Stimulated activated CD4-positive, alpha-beta T cell treated with anti-CD3 and anti-CD28 coated beads, Interleukin-2, amount 100 ng/mL, for 4 hours (primary cell): ENCODE data around the gene ZNF750.

Experiments used
- DNase-seq: peaks from one replicate; pipeline ENCODE4 v3.0.0-alpha.2; 2020; ENCODE audit warnings: low read depth

The ZNF750 gene

DNA sequence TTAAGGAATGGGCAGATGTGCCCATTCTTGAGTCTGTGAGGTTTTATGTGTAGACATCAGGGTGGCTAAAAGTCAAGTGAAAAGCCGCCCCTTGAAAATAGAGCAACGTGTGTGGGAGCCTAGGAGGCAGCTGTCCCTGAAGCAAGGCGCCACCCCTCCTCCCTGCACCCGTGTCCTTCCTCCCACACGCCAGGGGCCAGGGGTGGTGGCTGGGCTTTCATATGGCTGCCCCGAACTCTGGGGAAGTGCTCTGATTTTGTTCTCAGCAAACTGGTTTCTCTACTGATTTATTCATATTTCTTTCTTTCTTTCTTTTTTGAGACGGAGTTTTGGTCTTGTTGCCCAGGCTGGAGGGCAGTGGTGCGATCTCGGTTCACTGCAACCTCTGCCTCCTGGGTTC lies 4.7 kb downstream of the ZNF750 start:
- no peak for DNase-seq

DNA sequence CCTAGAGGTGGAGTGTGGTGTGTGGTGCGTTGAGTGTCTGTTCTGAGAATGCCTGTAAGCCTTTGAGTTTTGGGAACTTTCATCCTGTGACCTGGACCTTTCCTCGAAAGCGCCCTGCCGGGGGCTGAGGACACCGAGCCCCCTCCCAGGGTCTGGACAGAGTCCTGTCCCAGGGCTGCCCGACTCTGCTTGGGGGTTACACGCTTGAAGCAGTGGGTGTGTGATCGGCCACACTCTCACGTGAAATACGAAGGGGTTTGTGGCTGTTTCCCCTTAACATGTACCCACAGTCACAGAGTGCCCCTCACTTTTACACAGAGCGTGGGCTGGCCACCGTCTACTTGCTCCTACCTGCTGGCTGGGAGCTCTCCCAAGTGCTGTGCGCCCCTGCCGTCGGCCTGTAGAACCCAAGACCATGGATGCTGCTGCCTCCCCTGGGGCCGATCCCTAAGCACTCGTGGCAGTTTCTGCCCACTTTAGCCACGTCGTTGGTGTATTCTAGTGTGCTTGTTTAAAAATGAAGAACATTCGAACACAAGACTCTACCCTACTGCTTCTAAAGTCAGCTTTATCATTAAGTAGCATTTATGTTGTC lies 6.8 kb downstream of the ZNF750 start:
- DNase-seq: no peak

DNA sequence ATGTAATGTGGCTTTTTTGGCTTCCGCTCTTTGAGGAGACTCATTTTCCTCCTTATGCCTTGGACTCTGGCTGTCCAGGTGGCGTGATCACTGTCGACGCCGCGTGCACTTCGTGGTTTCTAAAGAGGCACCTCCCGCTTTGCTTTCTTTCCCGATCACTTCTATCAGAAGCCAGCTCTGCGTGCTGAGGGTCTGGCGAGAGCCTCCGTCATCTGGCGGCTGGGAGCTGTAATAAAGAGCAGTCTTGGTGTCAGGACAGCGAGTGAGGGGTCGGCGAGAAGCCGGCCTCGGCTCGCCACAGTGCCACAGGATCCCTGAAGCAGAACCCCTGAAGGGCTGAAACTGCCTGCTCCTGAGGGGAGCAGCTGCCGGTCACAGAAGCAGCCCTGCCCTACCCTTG lies 7.4 kb downstream of the ZNF750 start:
- no peak for DNase-seq

DNA sequence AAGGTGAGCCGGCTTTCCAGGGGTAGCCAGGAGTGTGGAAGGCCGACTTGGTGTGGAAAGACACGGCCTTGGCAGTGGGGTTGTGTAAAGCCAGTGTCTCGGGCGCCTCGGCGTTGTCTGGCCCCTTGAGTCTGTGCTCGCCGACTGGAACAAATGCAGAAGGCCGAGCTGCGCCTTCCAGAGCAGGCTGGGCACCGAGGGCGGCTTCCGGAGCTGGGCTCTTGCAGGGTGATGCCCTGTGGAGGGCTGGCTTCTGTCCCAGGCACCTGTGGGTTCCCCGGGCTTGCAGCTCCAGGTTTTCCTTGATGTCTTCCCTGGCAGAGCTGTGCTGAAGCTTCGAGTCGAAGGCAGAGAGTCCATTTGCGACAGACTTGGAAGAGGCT lies 8.0 kb downstream of the ZNF750 start:
- DNase-seq: no peak

DNA sequence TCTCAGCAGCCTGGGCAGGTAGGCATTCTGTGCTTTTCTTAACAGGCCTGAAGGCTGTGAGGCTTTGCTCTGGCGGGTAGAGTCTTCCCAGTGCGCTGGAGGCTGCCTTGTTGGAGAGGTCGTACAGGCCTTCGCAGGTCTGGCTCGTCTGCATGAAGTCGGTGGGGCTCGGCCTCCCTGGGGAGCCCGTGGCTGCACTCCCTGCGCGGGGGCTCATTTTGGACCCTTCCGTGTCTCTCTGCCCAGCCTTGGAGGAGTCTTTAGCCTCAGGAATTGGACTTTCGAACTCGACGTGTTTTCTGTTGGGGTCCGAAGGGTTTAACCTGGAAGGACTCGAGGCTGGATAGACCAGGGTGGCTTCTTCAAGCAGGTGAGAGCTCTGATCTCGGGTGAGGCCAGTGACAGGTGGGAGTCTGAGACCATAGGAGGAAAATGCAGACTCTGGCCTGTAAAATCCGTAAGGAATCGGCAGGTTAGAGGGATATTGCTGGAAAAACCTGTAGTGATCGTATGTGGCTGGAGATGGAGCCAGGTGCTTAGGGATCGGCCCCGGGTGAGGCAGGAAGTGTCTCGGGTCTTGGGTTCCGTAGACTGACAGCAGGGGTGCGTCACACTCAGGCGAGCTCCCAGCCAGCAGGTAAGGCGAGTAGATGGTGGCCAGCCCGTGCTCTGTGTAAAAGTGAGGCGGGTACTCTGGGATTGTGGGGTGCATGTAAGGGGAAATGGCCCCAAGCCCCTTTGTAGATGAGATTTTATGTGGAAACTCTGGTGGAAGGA lies 8.6 kb downstream of the ZNF750 start:
- no peak for DNase-seq

DNA sequence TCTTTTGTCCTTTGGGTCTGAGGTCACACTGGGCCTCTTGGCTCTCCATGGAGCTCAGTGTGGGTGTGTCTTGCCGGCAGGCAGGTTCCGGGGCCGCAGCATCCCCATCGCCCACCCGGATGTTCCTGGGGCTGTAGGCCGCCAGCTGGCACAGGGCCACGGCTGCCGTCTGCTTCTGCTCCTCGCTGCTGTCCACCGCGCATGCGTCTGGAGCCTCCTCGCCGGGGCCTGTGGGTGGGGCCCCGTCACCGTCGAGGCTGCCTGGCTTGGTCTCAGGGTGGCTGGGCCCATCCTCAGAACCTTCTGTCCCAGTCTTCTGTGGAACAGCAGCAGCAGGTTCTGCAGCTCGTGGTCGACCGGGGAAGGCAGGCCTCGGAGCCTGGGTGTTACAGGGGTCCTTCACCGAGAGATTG lies 9.6 kb downstream of the ZNF750 start:
- DNase-seq: no peak

DNA sequence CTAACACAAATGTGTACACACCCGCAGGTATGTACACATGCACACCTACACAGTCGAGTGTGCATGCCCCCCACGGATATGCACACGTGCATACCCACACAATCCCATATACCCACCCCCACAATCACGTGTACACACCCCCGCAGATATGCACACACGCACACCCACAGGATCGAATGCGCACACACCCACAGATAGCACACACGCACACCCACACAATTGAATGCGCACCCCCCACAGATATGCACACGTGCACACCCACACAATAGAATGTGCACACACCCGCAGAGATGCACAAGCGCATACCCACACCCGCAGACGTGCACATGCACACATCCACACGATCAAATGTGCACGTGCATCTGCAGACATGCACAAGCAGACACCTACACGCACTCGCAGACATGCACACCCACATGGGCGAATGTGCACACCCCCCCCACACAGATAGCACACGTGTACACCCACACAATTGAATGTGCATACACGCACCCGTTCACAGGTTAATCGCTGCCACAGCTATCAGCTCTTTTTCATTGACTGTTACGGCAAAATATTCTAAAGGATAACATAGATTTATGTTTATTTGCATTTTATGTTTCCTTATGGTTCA lies 10.8 kb downstream of the ZNF750 start:
- DNase-seq: no peak

DNA sequence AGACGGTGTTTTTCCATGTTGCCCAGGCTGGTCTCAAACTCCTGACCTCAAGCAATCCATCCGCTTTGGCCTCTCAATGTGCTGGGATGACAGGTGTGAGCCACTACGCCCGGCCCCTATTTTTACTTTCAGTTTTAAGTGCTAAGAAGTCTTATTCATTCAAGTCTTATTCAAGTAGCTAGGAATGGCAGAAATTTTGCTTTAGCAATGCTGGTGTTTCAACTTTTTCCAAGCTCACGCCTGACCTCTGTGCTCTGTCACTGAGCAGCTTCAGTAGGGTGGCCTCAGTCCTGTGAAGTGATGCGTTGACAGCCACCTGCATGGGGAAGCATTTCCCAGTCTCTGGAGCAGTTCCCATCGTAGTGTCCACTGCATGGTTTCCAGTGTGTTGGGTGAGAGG lies 12.9 kb downstream of the ZNF750 start:
- no peak for DNase-seq

DNA sequence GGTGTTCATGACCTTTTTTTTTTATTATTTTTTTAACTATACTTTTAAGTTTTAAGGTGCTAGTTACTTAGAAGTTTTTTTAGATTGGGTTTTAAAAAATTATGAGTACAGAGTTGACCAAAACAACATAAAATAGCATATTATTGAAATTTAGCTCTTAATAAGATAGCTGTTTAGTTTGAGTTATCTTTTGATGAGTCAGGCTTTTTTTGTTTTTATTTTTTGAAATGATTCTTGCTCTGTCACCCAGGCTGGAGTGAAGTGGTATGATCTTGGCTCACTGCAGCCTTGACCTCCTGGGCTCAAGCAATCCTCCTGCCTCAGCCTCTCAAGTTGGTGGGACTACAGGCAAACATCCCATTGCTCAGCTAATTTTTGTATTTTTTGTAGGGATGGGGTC lies 13.6 kb downstream of the ZNF750 start:
- DNase-seq: no peak

DNA sequence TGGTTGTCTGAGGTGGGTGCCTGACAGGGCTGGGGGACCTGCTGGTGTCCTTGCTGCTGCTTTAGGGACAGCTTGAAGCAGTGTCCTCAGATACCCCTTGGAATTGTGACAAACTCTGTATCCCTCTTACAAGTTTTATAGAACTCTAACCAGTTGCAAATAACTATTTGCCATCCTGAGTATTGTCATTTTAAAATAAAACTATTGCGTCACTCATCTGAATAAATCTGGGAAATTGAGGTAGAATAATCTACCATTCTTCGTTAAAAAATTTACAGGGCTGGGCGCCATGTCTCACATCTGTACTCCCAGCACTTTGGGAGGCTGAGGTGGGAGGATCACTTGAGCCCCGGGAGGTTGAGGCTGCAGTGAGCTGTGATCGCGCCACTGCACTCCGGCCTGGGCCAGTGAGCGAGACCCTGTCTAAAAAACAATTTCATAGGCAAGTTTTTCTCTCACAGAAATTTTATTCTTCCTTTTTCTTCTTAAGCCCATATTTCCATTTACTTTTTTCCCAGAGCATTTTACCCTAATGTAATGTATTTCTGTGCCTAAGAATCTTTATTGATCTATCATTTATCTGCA lies 14.2 kb downstream of the ZNF750 start:
- DNase-seq: no peak

DNA sequence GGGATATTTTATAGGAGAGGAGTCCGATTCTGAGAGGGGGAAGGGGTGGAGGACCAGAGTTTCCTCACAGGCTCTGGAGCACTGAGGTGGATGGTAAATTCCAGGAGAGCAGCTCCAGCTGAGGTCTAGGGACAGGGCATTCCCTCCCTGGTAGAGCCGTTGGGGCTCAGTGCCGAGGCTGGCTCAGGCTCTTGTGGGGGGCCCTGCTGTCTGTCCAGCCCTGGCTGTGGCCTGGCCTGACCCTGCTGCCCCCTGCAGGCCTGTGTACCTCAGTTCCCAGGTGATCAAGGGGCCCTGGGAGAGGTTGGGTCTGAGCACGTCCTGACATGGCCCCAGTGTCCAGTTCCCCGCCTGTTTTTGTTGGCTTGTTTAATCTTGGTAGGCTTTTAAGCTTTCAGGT lies 16.8 kb downstream of the ZNF750 start:
- no peak for DNase-seq

DNA sequence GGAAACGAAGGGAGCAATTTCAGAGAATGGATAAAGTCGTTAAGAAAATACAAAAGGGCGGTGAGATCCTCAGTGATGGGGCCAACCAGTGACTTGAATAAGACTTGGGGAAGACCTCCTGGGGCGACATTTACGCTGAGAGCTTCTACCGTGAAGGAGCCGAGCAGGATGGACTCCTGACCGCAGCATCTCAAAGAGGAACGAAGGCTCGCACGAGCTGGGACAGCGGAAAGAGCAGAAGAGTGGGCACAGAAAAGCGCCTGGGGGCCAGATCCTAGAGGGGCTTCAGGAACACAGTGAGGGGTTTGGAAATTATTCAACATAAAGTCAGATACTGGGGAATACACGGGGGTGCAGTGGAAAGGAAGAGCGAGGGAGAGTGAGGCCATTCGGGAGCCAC lies 17.5 kb downstream of the ZNF750 start:
- no peak for DNase-seq

DNA sequence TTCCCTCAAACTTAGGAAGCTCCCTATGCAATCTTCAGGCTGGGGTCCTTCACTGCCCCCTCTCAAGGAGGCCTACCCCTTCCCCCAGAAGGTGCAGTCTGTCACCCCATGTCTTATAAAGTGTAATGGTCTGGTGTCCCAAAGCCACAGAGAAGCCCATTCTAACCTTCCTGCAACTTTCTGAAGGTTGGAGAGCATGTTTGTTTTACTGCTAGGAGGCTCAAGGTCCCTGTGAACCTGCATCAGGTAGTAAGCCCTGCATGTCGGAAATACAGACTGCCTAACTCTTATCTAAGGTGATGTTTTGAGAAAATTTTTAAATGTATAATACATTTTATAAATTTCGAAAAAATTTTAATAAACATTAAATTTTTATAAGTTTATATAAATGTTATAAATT lies 18.3 kb downstream of the ZNF750 start:
- no peak for DNase-seq

DNA sequence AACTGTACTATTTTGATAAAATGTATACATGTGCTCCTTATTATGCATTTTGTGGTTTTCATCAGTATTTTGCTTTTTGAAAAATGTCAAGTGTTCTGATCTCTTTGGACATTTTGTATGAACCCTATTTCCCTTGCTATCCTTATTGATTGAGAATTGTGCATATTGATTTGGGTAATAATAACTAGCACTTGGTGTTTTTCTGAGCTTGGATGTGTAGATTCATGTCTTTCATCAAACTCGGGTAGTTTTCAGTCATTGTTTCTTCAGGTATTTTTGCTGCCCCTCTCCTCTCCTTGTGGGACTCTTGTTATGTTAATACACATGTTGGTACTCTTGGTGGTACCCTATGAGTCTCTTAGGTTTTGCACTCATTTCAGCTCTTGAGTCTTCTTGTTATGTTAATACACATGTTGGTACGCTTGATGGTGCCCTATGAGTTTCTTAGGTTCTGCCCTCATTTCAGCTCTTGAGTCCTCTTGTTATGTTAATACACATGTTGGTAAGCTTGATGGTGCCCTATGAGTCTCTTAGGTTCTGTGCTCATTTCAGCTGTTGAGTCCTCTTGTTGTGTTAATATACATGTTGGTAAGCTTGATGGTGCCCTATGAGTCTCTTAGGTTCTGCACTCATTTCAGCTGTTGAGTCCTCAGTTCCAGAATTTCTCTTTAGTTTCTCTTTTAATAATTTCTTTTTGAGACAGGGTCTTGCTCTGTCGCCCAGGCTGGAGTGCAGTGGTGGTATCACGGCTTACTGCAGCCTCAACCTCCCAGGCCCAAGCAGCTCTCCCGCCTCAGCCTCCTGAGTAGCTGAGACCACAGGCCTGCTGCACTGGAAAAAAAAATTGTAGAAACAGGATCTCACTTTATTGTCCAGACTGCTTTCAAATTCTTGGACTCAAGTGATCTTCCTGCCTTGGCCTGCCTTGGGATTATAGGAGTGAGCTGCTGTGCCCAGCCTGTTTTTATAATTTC lies 19.3 kb downstream of the ZNF750 start:
- no peak for DNase-seq

DNA sequence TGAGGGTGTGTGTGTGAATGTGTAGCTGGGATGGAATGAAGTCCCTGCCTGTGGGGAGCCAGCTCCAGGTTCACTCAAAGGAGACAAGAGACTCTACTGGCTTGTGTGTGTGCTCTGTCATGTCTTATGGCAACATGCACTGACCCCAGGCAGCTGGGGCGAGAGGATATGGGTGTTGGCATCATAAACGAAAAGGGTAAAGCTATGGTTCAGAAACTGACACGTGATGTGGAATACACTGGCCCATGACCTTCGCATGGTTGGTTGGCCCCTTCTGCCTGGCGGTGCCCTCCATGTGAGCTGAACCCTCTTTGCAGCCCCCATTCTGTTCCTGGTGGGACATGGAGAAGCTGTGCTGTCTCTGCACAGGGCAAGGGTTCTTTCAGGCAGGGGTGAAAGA lies 21.9 kb downstream of the ZNF750 start:
- no peak for DNase-seq

DNA sequence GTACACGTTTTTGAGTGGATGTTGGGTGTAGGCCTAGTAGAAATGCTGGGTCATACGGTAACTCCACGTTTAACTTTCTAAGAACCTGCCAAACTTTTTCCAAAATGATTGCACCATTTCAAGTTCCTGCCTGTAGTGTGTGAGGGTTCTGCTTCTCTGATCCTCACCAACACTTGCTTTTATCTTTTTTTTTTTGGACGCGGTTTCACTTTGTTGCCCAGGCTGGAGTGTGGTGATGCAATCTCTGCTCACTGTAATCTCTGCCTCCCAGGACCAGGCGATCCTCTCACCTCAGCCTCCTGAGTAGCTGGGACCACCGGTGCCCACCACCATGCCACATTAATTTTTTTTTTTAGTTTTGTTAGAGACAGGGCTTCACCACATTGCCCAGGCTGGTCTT lies 23.5 kb downstream of the ZNF750 start:
- no peak for DNase-seq

DNA sequence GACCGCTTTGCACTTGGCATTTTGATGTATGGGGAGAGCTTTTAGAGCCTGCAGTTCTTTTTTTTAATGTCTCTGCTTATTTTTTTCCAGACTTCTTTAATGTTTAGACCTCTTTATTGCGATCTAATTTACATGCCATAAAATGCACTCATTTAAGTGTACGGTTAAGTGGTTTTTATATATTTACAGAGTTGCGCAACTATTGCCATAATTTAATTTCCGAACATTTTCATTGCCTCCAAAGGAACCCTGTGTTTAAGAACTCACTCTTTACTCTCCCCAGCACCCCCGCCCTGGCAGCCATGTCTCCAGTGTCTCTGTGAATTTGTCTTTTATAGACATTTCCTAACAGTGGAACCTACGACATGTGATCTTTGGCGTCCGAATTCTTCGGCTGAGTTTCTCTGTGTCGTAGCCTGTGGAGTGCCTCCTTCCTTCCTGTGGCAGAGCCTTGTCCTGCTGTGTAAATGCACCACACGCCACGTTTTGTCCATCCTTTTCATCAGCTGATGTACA lies 24.0 kb downstream of the ZNF750 start:
- no peak for DNase-seq

DNA sequence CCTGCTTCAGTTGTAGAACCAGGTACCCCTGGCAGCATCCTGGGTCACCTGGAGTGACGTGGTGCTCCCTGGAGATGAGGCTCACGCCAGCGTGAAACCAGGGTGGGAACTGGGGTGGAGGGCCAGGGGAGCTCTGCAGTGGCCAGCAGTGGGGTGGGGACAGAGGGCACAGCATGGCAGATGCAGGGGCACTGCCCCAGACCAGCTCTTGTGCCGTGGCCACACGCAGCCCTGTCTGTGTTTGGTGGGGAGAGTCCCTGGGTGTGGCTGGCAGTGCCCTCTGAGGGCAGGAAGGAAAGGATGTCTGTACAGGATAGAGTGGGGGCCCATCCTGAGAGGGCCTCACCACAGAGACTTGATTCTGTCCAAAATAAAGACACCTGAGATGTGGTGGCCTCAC lies 24.5 kb downstream of the ZNF750 start:
- DNase-seq: no peak

DNA sequence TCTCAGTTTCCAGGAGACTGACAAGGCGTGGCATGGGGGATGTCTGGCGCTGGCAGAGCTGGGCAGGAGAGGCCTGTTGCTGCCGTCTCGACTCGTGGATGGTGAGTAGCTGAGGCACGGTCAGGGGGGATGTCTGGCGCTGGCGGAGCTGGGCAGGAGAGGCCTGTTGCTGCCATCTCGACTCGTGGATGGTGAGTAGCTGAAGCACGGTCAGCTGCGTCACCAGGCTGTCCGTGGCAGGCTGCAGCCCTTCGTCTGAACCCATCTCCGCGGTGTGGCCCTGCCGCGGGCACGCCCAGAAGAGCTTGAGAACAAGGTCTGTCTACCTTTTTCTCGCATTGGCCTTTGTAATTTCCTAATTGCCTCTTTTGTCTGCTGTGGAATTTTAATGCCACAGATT lies 25.0 kb downstream of the ZNF750 start:
- DNase-seq: no peak

DNA sequence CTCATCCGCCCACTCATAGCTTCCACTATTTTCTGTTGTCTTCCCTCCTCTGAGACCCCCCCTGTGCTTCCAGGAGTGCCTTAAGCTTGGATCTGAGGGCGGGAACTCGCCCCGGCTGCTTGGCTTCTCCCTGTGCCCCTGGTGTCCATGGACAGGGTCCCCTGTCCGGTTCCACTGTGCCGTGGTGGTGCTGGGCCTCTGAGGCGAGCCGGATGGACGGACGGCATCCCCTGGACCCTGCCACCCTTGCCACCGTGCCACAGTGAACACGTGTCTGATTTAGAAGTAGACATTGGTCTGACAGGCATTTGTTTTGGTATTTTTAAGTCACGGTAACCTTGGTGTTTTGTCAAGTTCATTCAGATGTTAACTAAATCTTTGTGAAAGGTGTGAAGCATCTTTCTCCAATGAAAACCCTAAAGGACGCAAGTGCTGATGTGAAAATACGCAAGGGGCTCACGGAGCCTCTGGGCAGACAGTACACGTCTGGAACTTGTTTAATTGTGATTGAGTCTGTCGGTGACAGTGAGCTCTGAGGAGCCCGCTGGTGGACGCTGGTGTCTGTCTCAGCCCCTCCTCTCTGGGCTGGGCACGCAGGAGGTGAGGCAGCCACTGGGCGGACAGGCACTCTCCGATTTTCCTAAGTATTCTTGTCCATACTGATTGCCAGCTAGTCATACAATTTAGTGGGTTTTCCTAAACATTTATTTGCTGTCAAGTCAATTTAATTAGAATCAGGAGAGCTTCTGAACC lies 26.3 kb downstream of the ZNF750 start:
- no peak for DNase-seq

DNA sequence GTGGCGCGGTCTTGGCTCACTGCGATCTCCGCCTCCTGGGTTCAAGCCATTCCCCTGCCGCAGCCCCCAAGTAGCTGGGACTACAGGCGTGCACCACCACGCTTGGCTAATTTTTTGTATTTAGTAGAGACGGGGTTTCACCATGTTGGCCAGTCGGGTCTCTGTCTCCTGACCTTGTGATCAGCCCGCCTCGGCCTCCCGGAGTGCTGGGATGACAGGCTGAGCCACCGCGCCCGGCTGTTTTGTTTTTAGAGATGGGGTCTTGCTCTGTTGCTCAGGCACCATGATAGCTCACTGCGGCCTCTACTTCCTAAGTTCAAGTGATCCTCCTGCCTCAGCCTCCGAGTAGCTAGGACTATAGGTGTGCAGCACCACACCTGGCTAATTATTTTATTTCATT lies 27.2 kb downstream of the ZNF750 start:
- no peak for DNase-seq
